Measurements from ENCODE around the gene OR8J1. TPM values are rescaled to one million over a fixed set of nuclear protein-coding genes. Genes with fewer than 3 reads are reported as not detected.

OR8J1 gene, protein sequence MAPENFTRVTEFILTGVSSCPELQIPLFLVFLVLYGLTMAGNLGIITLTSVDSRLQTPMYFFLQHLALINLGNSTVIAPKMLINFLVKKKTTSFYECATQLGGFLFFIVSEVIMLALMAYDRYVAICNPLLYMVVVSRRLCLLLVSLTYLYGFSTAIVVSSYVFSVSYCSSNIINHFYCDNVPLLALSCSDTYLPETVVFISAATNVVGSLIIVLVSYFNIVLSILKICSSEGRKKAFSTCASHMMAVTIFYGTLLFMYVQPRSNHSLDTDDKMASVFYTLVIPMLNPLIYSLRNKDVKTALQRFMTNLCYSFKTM
- total RNA-seq (2022) (not detected in 2 replicates), Bru-seq, nascent RNA (not detected), BruChase-seq, experiment 1, labeled RNA remaining after a 6-hour chase (not detected), BruChase-seq, experiment 2, labeled RNA remaining after a 2-hour chase (not detected)
- long read RNA-seq = 0 reads

DNA sequence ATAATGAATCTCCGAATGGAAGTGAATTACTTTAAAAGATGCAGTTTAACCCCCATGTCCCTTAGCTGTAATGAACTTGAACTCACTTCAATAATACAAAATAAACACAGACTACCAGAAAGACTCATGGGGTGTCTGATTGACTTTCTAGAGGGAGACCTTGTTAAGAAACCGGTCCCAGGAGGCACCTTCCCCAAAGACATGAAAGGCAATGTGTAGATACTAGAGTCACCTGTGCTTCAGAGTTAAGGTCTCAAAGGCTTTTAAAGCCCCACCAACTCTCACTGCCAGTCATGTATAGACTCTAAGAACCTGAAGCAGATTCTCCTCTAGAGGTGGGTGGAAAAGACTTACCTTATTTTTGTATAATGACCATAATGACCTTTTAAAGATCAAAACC, at the start of gene OR8J1:
OR8J1 (plus strand) TSS at position 301 of the 400 bp plus-strand sequence. CDS start 5,956 bp downstream, outside the sequence.
- Mint-ChIP-seq H3K27me3 (ENCODE audit: unreplicated experiment) (no peaks in the 10 kb centered on the region), H3K4me3 (ENCODE audit: low read depth, unreplicated experiment) (no peak within 1 kb of the TSS), H3K9me3 (ENCODE audit: low read depth, unreplicated experiment) (peaks cover 5% of the 10 kb centered on the region), H3K36me3 (ENCODE audit: insufficient read depth, unreplicated experiment) (no peaks in the 10 kb centered on the region), H3K4me1 (ENCODE audit: low read depth, unreplicated experiment) (no peaks in the 10 kb centered on the region), H3K27ac (ENCODE audit: unreplicated experiment) (no peak within 1 kb of the TSS)
- no peak for DNase-seq
- intact Hi-C loops (cut with micrococcal nuclease; ENCODE audit: unreplicated experiment) = no loop called here
- CTCF ChIA-PET = no interaction called here
- TF ChIP-seq, protein P1, sequence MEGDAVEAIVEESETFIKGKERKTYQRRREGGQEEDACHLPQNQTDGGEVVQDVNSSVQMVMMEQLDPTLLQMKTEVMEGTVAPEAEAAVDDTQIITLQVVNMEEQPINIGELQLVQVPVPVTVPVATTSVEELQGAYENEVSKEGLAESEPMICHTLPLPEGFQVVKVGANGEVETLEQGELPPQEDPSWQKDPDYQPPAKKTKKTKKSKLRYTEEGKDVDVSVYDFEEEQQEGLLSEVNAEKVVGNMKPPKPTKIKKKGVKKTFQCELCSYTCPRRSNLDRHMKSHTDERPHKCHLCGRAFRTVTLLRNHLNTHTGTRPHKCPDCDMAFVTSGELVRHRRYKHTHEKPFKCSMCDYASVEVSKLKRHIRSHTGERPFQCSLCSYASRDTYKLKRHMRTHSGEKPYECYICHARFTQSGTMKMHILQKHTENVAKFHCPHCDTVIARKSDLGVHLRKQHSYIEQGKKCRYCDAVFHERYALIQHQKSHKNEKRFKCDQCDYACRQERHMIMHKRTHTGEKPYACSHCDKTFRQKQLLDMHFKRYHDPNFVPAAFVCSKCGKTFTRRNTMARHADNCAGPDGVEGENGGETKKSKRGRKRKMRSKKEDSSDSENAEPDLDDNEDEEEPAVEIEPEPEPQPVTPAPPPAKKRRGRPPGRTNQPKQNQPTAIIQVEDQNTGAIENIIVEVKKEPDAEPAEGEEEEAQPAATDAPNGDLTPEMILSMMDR (IDR thresholded peaks at IDR 0.05; ENCODE audit: unreplicated experiment) = no peak
- BruUV-seq (replicated peaks) = no TSS peak

DNA sequence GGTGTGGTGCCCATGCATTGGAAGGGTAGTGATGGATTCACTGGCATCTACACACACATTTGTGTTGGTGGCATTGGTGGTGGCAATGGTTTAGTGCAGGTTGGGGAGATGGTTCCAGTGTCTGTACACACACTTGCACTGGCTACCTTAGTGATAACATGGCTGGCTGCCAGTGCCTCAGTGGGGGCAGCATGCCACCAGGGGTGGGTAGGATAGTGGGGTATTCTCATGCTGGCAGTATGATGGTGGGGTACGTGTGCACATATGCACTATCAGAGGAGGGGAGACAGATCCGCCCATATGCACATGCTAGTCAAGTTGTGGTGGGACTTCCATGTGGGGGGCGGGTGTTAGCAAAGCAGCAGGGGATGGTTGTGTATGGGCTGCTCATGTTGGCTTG, 46.3 kb upstream of the OR8J1 start:
- no peaks in the 10 kb centered on the region for H3K4me1 Mint-ChIP-seq (ENCODE audit: low read depth, unreplicated experiment)
- BruUV-seq (replicated peaks) = no TSS peak
- H3K9me3 Mint-ChIP-seq (ENCODE audit: low read depth, unreplicated experiment) = peaks cover 19% of the 10 kb centered on the region
- no peak for DNase-seq
- no peak overlapping the region for H3K4me3 Mint-ChIP-seq (ENCODE audit: low read depth, unreplicated experiment)
- H3K27ac Mint-ChIP-seq (ENCODE audit: unreplicated experiment) = no peak overlapping the region
- intact Hi-C loops (cut with micrococcal nuclease; ENCODE audit: unreplicated experiment) = no loop called here
- H3K27me3 Mint-ChIP-seq (ENCODE audit: unreplicated experiment) = no peaks in the 10 kb centered on the region
- H3K36me3 Mint-ChIP-seq (ENCODE audit: insufficient read depth, unreplicated experiment) = no peaks in the 10 kb centered on the region
- CTCF ChIA-PET = no interaction called here
- TF ChIP-seq, protein P1 (IDR thresholded peaks at IDR 0.05; ENCODE audit: unreplicated experiment) = no peak

DNA sequence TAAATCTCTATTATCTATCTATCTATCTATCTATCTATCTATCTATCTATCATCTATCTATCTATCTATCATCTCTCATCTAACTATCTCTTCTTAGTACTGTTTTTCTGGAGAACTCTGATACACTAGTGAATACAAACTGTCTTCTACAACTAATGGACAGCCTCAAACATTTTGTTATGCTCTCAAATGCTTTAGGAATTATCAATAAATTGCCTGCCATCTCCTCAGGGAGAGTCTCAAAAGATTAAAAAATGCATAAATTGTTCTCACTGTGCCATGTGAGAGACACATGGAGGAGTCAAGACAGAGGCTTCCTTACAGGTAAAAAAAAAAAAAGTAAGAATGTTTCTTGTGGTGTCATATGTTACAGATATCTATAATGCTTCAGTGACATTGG, 39.2 kb upstream of the OR8J1 start, which contains the start of gene OR8K3:
OR8K3 (plus strand) TSS at position 301 of the 400 bp plus-strand sequence. CDS start 3,163 bp downstream, outside the sequence.
- Mint-ChIP-seq H3K9me3 (ENCODE audit: low read depth, unreplicated experiment) (peaks cover 10% of the 10 kb centered on the region), H3K4me3 (ENCODE audit: low read depth, unreplicated experiment) (no peak within 1 kb of the TSS), H3K27ac (ENCODE audit: unreplicated experiment) (no peak within 1 kb of the TSS), H3K4me1 (ENCODE audit: low read depth, unreplicated experiment) (no peaks in the 10 kb centered on the region), H3K36me3 (ENCODE audit: insufficient read depth, unreplicated experiment) (no peaks in the 10 kb centered on the region), H3K27me3 (ENCODE audit: unreplicated experiment) (no peaks in the 10 kb centered on the region)
- no TSS peak for BruUV-seq (replicated peaks)
- intact Hi-C loops (cut with micrococcal nuclease; ENCODE audit: unreplicated experiment) = no loop called here
- CTCF ChIA-PET = no interaction called here
- TF ChIP-seq, protein P1 (IDR thresholded peaks at IDR 0.05; ENCODE audit: unreplicated experiment) = no peak
- DNase-seq = no peak

DNA sequence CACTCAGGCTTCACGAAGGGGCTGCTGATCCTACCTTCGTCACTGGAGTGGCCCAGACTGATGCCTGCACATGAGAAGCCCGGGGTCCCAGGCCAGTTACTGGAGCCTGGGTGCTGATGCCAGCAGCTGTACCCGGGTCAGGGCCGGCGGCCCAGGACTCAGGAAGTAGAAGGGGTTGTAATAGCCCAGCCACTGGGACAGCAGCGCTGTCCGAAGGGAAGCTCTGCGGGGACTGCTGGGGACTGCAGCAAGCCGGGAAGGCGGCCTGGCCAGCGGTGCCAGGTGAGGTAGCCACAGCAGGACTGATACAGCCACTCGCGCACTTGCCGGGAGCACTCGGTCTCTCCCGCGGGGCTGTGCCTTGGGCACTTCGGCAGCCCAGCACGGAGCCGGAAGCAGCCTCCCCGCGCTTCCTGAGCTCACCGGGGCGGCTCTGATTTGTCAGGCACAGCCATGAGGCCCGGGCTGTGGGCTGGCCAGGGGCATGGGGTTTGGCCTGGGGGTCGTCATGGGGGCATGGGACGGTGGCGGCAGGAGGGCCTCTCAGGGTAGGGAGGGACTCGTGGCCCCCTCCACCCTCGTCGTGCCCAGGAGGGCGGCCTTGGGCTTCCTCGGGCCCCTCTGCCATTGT, 22.1 kb upstream of the OR8J1 start:
- no peak for DNase-seq
- no peak overlapping the region for H3K27ac Mint-ChIP-seq (ENCODE audit: unreplicated experiment)
- no peak overlapping the region for H3K4me3 Mint-ChIP-seq (ENCODE audit: low read depth, unreplicated experiment)
- TF ChIP-seq, protein P1 (IDR thresholded peaks at IDR 0.05; ENCODE audit: unreplicated experiment) = no peak
- CTCF ChIA-PET = no interaction called here
- H3K9me3 Mint-ChIP-seq (ENCODE audit: low read depth, unreplicated experiment) = peaks cover 8% of the 10 kb centered on the region
- no peaks in the 10 kb centered on the region for H3K36me3 Mint-ChIP-seq (ENCODE audit: insufficient read depth, unreplicated experiment)
- H3K27me3 Mint-ChIP-seq (ENCODE audit: unreplicated experiment) = no peaks in the 10 kb centered on the region
- no peaks in the 10 kb centered on the region for H3K4me1 Mint-ChIP-seq (ENCODE audit: low read depth, unreplicated experiment)
- intact Hi-C loops (cut with micrococcal nuclease; ENCODE audit: unreplicated experiment) = no loop called here
- no TSS peak for BruUV-seq (replicated peaks)
